Bronchial epithelial cell (primary cell): ENCODE results near the gene AMOTL2. TPM values are rescaled to one million over a fixed set of nuclear protein-coding genes. Genes with fewer than 3 reads are reported as not detected.
A peak's percentile ranks its signal among the peaks of the same experiment; 100 is the strongest.

ENCODE experiments used
- DNase-seq: peaks from one replicate; pipeline ENCODE4 v3.0.0-alpha.2; 2010; ENCODE audit warnings: low read depth
- FAIRE-seq: peaks from 2 replicates; lab custom pipeline; 2011; peaks lifted over from hg19 to GRCh38; lab: Jason Lieb, UNC
- H3K27me3 ChIP-seq: 2 replicates; pipeline ENCODE4 v1.5.1; 2011; ENCODE audit warnings: low read length; ENCODE audit not compliant: control insufficient read depth, insufficient read depth
- H3K36me3 ChIP-seq: 2 replicates; pipeline ENCODE4 v1.5.1; 2011; ENCODE audit warnings: low read length; ENCODE audit not compliant: control insufficient read depth, insufficient read depth
- H3K4me3 ChIP-seq: 2 replicates; pipeline ENCODE4 v1.5.1; 2011; ENCODE audit warnings: mild to moderate bottlenecking, low read depth, low read length, control low read depth
- CTCF ChIP-seq: IDR thresholded peaks from 2 replicates; pipeline ENCODE4 v1.5.1; 2011; ENCODE audit warnings: mild to moderate bottlenecking, moderate library complexity, low read length, control low read depth, inconsistent platforms; ENCODE audit not compliant: insufficient read depth, severe bottlenecking
- total RNA-seq: library from RNA; depleted of rRNA; stranded (reverse); fragments of >200 nt; gene quantifications from 2 replicates; pipeline ENCODE4 v1.2.1, GENCODE V29; 2014

Gene AMOTL2
- total RNA-seq, 1 donor from 2014 or later = 54.2 TPM

GRCh38 chr3:134378818-134379217 is 4.6 kb upstream of the AMOTL2 start:
- Histone ChIP-seq H3K27me3 (no peaks in the 10 kb centered on the region), H3K36me3 (no peaks in the 10 kb centered on the region), H3K4me3 (no peak overlapping the region)
- peak; percentile 71 for DNase-seq
- no peak for FAIRE-seq
- no peak for TF ChIP-seq CTCF

- H3K27me3 ChIP-seq = no peaks in the 10 kb centered on the region
- FAIRE-seq (no peak), DNase-seq (no peak)
- no peaks in the 10 kb centered on the region for H3K36me3 ChIP-seq
- TF ChIP-seq CTCF = peak; percentile 51
- H3K4me3 ChIP-seq = no peak overlapping the region
Observed at GRCh38 chr3:134378384-134378783, 4.1 kb upstream of the AMOTL2 start.

- Histone ChIP-seq H3K4me3 (no peak overlapping the region), H3K36me3 (no peaks in the 10 kb centered on the region), H3K27me3 (no peaks in the 10 kb centered on the region)
- DNase-seq (no peak), FAIRE-seq (no peak)
- no peak for TF ChIP-seq CTCF
Observed at GRCh38 chr3:134377896-134378295, 3.6 kb upstream of the AMOTL2 start.

- Histone ChIP-seq H3K36me3 (peaks cover 2% of the 10 kb centered on the region), H3K27me3 (no peaks in the 10 kb centered on the region), H3K4me3 (no peak overlapping the region)
- TF ChIP-seq CTCF = no peak
- FAIRE-seq (peak; percentile 87), DNase-seq (no peak)
Observed at GRCh38 chr3:134376786-134377426, 2.7 kb upstream of the AMOTL2 start.

GRCh38 chr3:134376385-134376765 is 2.1 kb upstream of the AMOTL2 start:
- FAIRE-seq = no peak
- H3K4me3 ChIP-seq = no peak overlapping the region
- no peak for DNase-seq
- peaks cover 2% of the 10 kb centered on the region for H3K36me3 ChIP-seq
- H3K27me3 ChIP-seq = no peaks in the 10 kb centered on the region
- TF ChIP-seq CTCF = no peak

GRCh38 chr3:134375582-134376384 is 1.5 kb upstream of the AMOTL2 start:
- no peak overlapping the region for H3K4me3 ChIP-seq
- FAIRE-seq (no peak), DNase-seq (no peak)
- peaks cover 7% of the 10 kb centered on the region for H3K36me3 ChIP-seq
- H3K27me3 ChIP-seq = no peaks in the 10 kb centered on the region
- TF ChIP-seq CTCF = no peak
